Heart left ventricle (tissue), 16 donors: ENCODE measurements around the gene GPN3. TPM values are rescaled to one million over a fixed set of nuclear protein-coding genes. Genes with fewer than 3 reads are reported as not detected.
"Not testable (repeated sequence)": the region's sequence is repeated elsewhere in the genome, so short reads cannot be mapped to it uniquely, and the experiment has no call there.

ENCODE experiments used
- ATAC-seq, 4 donors: fragments of 200-7000 bp; cut with Tn5 transposase; one replicate each; pipeline ENCODE4 v1.9.1; 2020 to 2022; ENCODE audit warnings: moderate library complexity in 4 of 4, mild to moderate bottlenecking in 3 of 4, moderate number of reproducible peaks in 1 of 4
- DNase-seq, 5 donors: peaks; one replicate each; pipeline ENCODE4 v3.0.0-alpha.2; 2020
- H3K27ac ChIP-seq, 12 donors: fragments of 200-600 bp; sonication (generic) in 4 of 12; one replicate each; pipeline versions ENCODE4 v1.5.0 to v1.8.0; 2016 to 2022; ENCODE audit warnings: mild to moderate bottlenecking in 2 of 12
- H3K27me3 ChIP-seq, 9 donors: fragments of 200-600 bp; sonication (generic) in 2 of 9; one replicate each; pipeline versions ENCODE4 v1.5.1 to v1.8.0; 2016 to 2022; ENCODE audit warnings: mild to moderate bottlenecking in 3 of 9
- H3K36me3 ChIP-seq, 9 donors: fragments of 200-600 bp; sonication (generic) in 2 of 9; one replicate each; pipeline versions ENCODE4 v1.5.0 to v1.8.0; 2018 to 2022; ENCODE audit warnings: mild to moderate bottlenecking in 2 of 9
- H3K4me1 ChIP-seq, 12 donors: fragments of 200-600 bp; sonication (generic) in 4 of 12; one replicate each; pipeline versions ENCODE4 v1.5.0 to v1.8.0; 2016 to 2022; ENCODE audit warnings: mild to moderate bottlenecking in 3 of 12
- H3K4me3 ChIP-seq, 12 donors: fragments of 200-600 bp; sonication (generic) in 4 of 12; one replicate each; pipeline versions ENCODE4 v1.5.0 to v1.8.0; 2017 to 2022; ENCODE audit warnings: mild to moderate bottlenecking in 9 of 12, moderate library complexity in 4 of 12
- H3K9me3 ChIP-seq, 12 donors: fragments of 200-600 bp; sonication (generic) in 4 of 12; one replicate each; pipeline versions ENCODE4 v1.5.0 to v1.8.0; 2016 to 2022; ENCODE audit warnings: mild to moderate bottlenecking in 1 of 12
- CTCF ChIP-seq, 12 donors: fragments of 200-600 bp; sonication (generic) in 4 of 12; IDR thresholded peaks; one replicate each; pipeline versions ENCODE4 v1.5.0 to v1.8.0; 2018 to 2022; ENCODE audit warnings: antibody characterized with exemption in 12 of 12, mild to moderate bottlenecking in 5 of 12
- POLR2A ChIP-seq, 2 donors: fragments of 450-650 bp; IDR thresholded peaks; one replicate each; pipeline ENCODE4 v1.6.1; 2017; ENCODE audit warnings: antibody characterized with exemption in 2 of 2, mild to moderate bottlenecking in 2 of 2, moderate library complexity in 2 of 2
- WGBS, 4 donors: extraction: QIAGEN DNeasy Blood & Tissue Kit in 2 of 4; methylation state at CpG; one replicate each; pipeline versions ENCODE4 v1.1.5 to v1.1.7; 2013 to 2018; 5-methylcytosine and 5-hydroxymethylcytosine counted together
- intact Hi-C, 10 donors: fragments of 100-400 bp; cut with DNase I; formaldehyde crosslinking; loops; one replicate each; pipeline versions ENCODE4 v1.11.1 to v1.14.2; 2022
- polyA plus RNA-seq, 2 donors: library from polyadenylated mRNA; stranded (reverse); fragments of 200-250 nt; gene quantifications; one replicate each; pipeline ENCODE4 v1.2.3, GENCODE V29; 2013
- total RNA-seq, 9 donors: library from RNA; depleted of rRNA in 2 of 9; stranded (reverse); fragments of >200 nt in 2 of 9; fragmentation: NEBNext Ultra II Directional in 3 of 9; extraction: Animal tissue kit (Norgen Biotek cat#: 25700) in 3 of 9; gene quantifications; one replicate each; pipeline versions ENCODE4 v1.1.0 to v1.2.4, GENCODE V29; 2016 to 2023
- donor health status: ischemic (EF 13 %, LVEDD 7.1; RV severe dilation, severe dysfunction).
- donor health status: healthy with polysubstance abuse.
- donor health status: DM: no; HTN: yes; CAD: no.
- donor health status: DM: no; HTN: no; CAD: no.
- donor health status: ischemic (EF 25% LVEDD 6.9; RV normal size, moderate dysfunction).
- donor health status: ischemic (EF 25% LVEDD 5.7; RV mildly dilated, moderate dysfunction).
- donor health status: healthy.
- donor health status: DM: yes; HTN: yes; CAD: no.
- donor health status: ischemic (EF 35%, LVEDD 5.7; RV mildly dilated, moderate dysfunction).
- donor health status: nonischemic (EF 11% LVEDD 7.7; RV severe dilation, severe dysfunction).
- donor health status: DM: yes; HTN: yes; CAD: no.
- donor health status: PGD.
- donor health status: ischemic (EF 29% LVEDD 5.4; RV normal size, mild dysfunction).
- donor health status: nonischemic (EF 23%, LVEDD 6.1; RV moderate dilation, normal function).

GPN3 gene
- total and polyA plus RNA-seq, 11 donors: 14.5 to 62.2 (median 28.4) TPM

GRCh38 chr12:110421701-110422100 is 46.4 kb downstream of the GPN3 start:
- H3K27ac ChIP-seq: peak overlapping the region in 1 of 12 donors; percentile 34
- no peak for DNase-seq
- no peaks in the 10 kb centered on the region for H3K9me3 ChIP-seq
- no peak for ATAC-seq
- H3K4me3 ChIP-seq: no peak overlapping the region
- H3K36me3 ChIP-seq: no peaks in the 10 kb centered on the region
- TF ChIP-seq CTCF (IDR thresholded peaks at IDR 0.05): no peak
- no peak for TF ChIP-seq POLR2A (IDR thresholded peaks at IDR 0.05)
- no peaks in the 10 kb centered on the region for H3K27me3 ChIP-seq
- WGBS, 4 donors: 74 to 88% (median 87%) methylated on average over 4 of the region's 4 CpGs
- peaks cover 0 to 3% (median 0%) of the 10 kb centered on the region in 12 donors for H3K4me1 ChIP-seq
- intact Hi-C loops: no loop called here

DNA sequence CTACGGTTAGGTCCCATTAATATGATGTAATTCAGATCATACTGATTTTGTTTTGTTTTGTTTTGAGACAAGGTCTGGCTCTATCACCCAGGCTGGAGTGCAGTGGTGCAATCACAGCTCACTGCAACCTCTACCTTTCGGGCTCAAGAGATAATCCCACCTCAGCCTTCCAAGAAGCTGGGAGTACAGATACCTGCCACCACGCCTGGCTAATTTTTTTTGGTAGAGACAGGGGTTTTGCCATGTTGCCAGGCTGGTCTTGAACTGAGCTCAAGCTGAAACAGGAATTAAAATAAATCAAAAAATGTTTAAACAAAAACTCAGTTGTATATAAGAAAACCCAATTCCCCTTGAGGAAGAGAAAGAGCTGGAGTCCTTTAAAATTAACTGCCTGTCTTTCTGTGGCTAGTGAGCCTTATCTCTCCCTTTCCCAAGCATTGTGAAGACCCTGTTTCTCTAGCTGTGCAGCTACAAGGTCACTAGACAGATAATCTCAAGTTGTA is 46.8 kb downstream of the GPN3 start:
- H3K27me3 ChIP-seq: no peaks in the 10 kb centered on the region
- no peak overlapping the region for H3K27ac ChIP-seq
- no peak overlapping the region for H3K4me3 ChIP-seq
- WGBS, 4 donors: 56 to 91% (median 59%) methylated on average over 3 of the region's 3 CpGs
- peaks cover 0 to 3% (median 0%) of the 10 kb centered on the region in 12 donors for H3K4me1 ChIP-seq
- ATAC-seq (no peak), DNase-seq (no peak)
- intact Hi-C loops: no loop called here
- no peak for TF ChIP-seq POLR2A (IDR thresholded peaks at IDR 0.05)
- no peak for TF ChIP-seq CTCF (IDR thresholded peaks at IDR 0.05)
- no peaks in the 10 kb centered on the region for H3K36me3 ChIP-seq
- no peaks in the 10 kb centered on the region for H3K9me3 ChIP-seq

GRCh38 chr12:110420644-110421043 is 47.4 kb downstream of the GPN3 start:
- H3K36me3 ChIP-seq, H3K9me3 ChIP-seq, ATAC-seq, H3K27ac ChIP-seq, H3K27me3 ChIP-seq, intact Hi-C loops, DNase-seq, H3K4me3 ChIP-seq, H3K4me1 ChIP-seq: not testable (repeated sequence)
- WGBS, 4 donors: 86 to 95% (median 95%) methylated on average over 1 of the region's 1 CpG

GRCh38 chr12:110417113-110417512 is 50.9 kb downstream of the GPN3 start:
- not testable (repeated sequence) for H3K9me3 ChIP-seq

GRCh38 chr12:110410086-110410485 is 58.0 kb downstream of the GPN3 start:
- H3K4me1 ChIP-seq, H3K36me3 ChIP-seq, intact Hi-C loops, H3K4me3 ChIP-seq, ATAC-seq, H3K27ac ChIP-seq, H3K27me3 ChIP-seq, DNase-seq, H3K9me3 ChIP-seq: not testable (repeated sequence)
- 79 to 92% (median 88%) methylated on average over 6 of the region's 6 CpGs for WGBS, 4 donors

More at GRCh38 chr12:110417113-110417512, 50.9 kb downstream of the GPN3 start:
- intact Hi-C loops, H3K27ac ChIP-seq, H3K4me3 ChIP-seq, DNase-seq, H3K27me3 ChIP-seq, H3K36me3 ChIP-seq, ATAC-seq, H3K4me1 ChIP-seq: not testable (repeated sequence)
- WGBS, 4 donors: 79 to 88% (median 83%) methylated on average over 3 of the region's 3 CpGs

- intact Hi-C loops: not testable (repeated sequence)
Observed at GRCh38 chr12:110405126-110405662, 62.9 kb downstream of the GPN3 start.

More at GRCh38 chr12:110405126-110405662, 62.9 kb downstream of the GPN3 start:
- H3K9me3 ChIP-seq, H3K27ac ChIP-seq, ATAC-seq, H3K27me3 ChIP-seq, H3K4me3 ChIP-seq, DNase-seq: not testable (repeated sequence)
- 93 to 96% (median 95%) methylated on average over 16 of the region's 16 CpGs for WGBS, 4 donors
- H3K4me1 ChIP-seq: peaks cover 0 to 18% (median 13%) of the 10 kb centered on the region in 12 donors
- H3K36me3 ChIP-seq: peaks cover 0 to 14% (median 10%) of the 10 kb centered on the region in 9 donors
